ENCODE data around the gene RSPH6A.

The RSPH6A gene

GRCh38 chr19:45779231-45780145, 35.6 kb downstream of the RSPH6A start:
- DNase-seq: peak; percentile 52

GRCh38 chr19:45778010-45778661, 37.0 kb downstream of the RSPH6A start:
- no peak for DNase-seq

GRCh38 chr19:45777395-45777961, 37.6 kb downstream of the RSPH6A start:
- no peak for DNase-seq

- no peak for DNase-seq
Observed at GRCh38 chr19:45774765-45775164, 40.3 kb downstream of the RSPH6A start.

GRCh38 chr19:45773384-45773783, 41.7 kb downstream of the RSPH6A start:
- no peak for DNase-seq

GRCh38 chr19:45772912-45773311, 42.2 kb downstream of the RSPH6A start:
- no peak for DNase-seq

GRCh38 chr19:45772130-45772840, 42.8 kb downstream of the RSPH6A start:
- DNase-seq: no peak

- no peak for DNase-seq
Observed at GRCh38 chr19:45771311-45771933, 43.7 kb downstream of the RSPH6A start.

GRCh38 chr19:45770192-45771101, 44.7 kb downstream of the RSPH6A start:
- DNase-seq: peak; percentile 94

- no peak for DNase-seq
Observed at GRCh38 chr19:45769821-45770191, 45.3 kb downstream of the RSPH6A start.

- DNase-seq: peak; percentile 97
Observed at GRCh38 chr19:45768984-45769782, 45.9 kb downstream of the RSPH6A start, which contains the start of gene SIX5. TSS of gene SIX5 (minus strand) at chr19:45769252. CDS start at chr19:45768844, 408 bp downstream.

GRCh38 chr19:45768655-45768983, 46.5 kb downstream of the RSPH6A start:
- peak; percentile 25 for DNase-seq

- no peak for DNase-seq
Observed at GRCh38 chr19:45767881-45768654, 47.0 kb downstream of the RSPH6A start.

GRCh38 chr19:45767410-45767880, 47.7 kb downstream of the RSPH6A start:
- DNase-seq: no peak

- no peak for DNase-seq
Observed at GRCh38 chr19:45766869-45767346, 48.2 kb downstream of the RSPH6A start.

- no peak for DNase-seq
Observed at GRCh38 chr19:45766296-45766868, 48.7 kb downstream of the RSPH6A start.

- DNase-seq: no peak
Observed at GRCh38 chr19:45765702-45766295, 49.3 kb downstream of the RSPH6A start.

- no peak for DNase-seq
Observed at GRCh38 chr19:45764945-45765701, 50.0 kb downstream of the RSPH6A start.

Measured in GDM1 (cell line).